Mucosa of rectum (tissue), 2 donors: Measurements from ENCODE around the gene VANGL2.

Experiments used
- H3K27ac ChIP-seq, 2 donors: one replicate each; pipeline ENCODE4 v1.7.0; 2013; ENCODE audit warnings: inconsistent platforms in 2 of 2, low read depth in 2 of 2, low read length in 2 of 2
- H3K27me3 ChIP-seq, 2 donors: one replicate each; pipeline ENCODE4 v1.7.0; 2013; ENCODE audit warnings: low read length in 2 of 2; ENCODE audit not compliant: control insufficient read depth in 2 of 2, insufficient read depth in 2 of 2
- H3K36me3 ChIP-seq, 2 donors: one replicate each; pipeline ENCODE4 v1.7.0; 2013; ENCODE audit warnings: low read length in 2 of 2; ENCODE audit not compliant: control insufficient read depth in 2 of 2, insufficient read depth in 2 of 2
- H3K4me1 ChIP-seq, 2 donors: one replicate each; pipeline ENCODE4 v1.7.0; 2013; ENCODE audit warnings: low read length in 2 of 2, mild to moderate bottlenecking in 1 of 2; ENCODE audit not compliant: control insufficient read depth in 2 of 2, insufficient read depth in 2 of 2
- H3K4me3 ChIP-seq, 2 donors: one replicate each; pipeline ENCODE4 v1.7.0; 2013; ENCODE audit warnings: low read length in 2 of 2
- H3K9ac ChIP-seq, 2 donors: one replicate each; pipeline ENCODE4 v1.7.0; 2013; ENCODE audit warnings: low read length in 2 of 2, low read depth in 1 of 2, mild to moderate bottlenecking in 1 of 2
- H3K9me3 ChIP-seq, 2 donors: one replicate each; pipeline ENCODE4 v1.7.0; 2013; ENCODE audit warnings: low read length in 2 of 2; ENCODE audit not compliant: control insufficient read depth in 2 of 2
- donor health status: healthy.
- donor health status: Normal muscosa, but diverticular disease.

VANGL2 gene

GRCh38 chr1:160472112-160472511, 71.7 kb downstream of the VANGL2 start:
- Histone ChIP-seq H3K27me3 (no peaks in the 10 kb centered on the region), H3K9me3 (no peaks in the 10 kb centered on the region), H3K4me3 (no peak overlapping the region), H3K36me3 (no peaks in the 10 kb centered on the region), H3K9ac (no peak overlapping the region), H3K27ac (no peak overlapping the region), H3K4me1 (no peaks in the 10 kb centered on the region)

GRCh38 chr1:160474392-160475242, 74.3 kb downstream of the VANGL2 start:
- Histone ChIP-seq H3K4me1 (no peaks in the 10 kb centered on the region), H3K27me3 (no peaks in the 10 kb centered on the region), H3K36me3 (no peaks in the 10 kb centered on the region), H3K9ac (no peak overlapping the region), H3K9me3 (no peaks in the 10 kb centered on the region), H3K27ac (no peak overlapping the region), H3K4me3 (no peak overlapping the region)
